HepG2 (cell line): ENCODE results near the gene SLC50A1. TPM values are rescaled to one million over a fixed set of nuclear protein-coding genes. Genes with fewer than 3 reads are reported as not detected.
A peak's percentile ranks its signal among the peaks of the same experiment; 100 is the strongest.

ENCODE experiments used
- ATAC-seq: fragments of 200-7000 bp; cut with Tn5 transposase; 3 replicates; pipeline ENCODE4 v1.9.1; 2020; ENCODE audit warnings: mild to moderate bottlenecking, moderate library complexity
- BruUV-seq: library from RNA; stranded (reverse); fragments of 400-500 nt; replicated peaks from 2 replicates; lab custom pipeline; 2021; lab: Mats Ljungman, UMichigan
- CTCF ChIA-PET: fragments of 300-600 bp; formaldehyde crosslinking; extraction: SDS; loops from one replicate; lab custom pipeline; 2021; ENCODE audit warnings: low total read pairs, inconsistent platforms, low intra/inter-chr PET ratio; lab: Yijun Ruan, JAX
- POLR2A ChIA-PET: fragments of 350-600 bp; sonication (Branson Sonifier 250); formaldehyde crosslinking; loops from one replicate; lab custom pipeline; 2020; ENCODE audit warnings: antibody characterized with exemption, inconsistent platforms; lab: Yijun Ruan, JAX
- DNase-seq: peaks from one replicate; pipeline ENCODE4 v3.0.0-alpha.2; 2015; ENCODE audit warnings: low spot score
- FAIRE-seq: peaks from 3 replicates; lab custom pipeline; 2011; peaks lifted over from hg19 to GRCh38; lab: Jason Lieb, UNC
- H2AFZ ChIP-seq: one replicate; pipeline ENCODE4 v1.6.1; 2011; ENCODE audit warnings: low read length, inconsistent platforms
- H3K27ac ChIP-seq: fragments of 300-600 bp; 3 replicates; pipeline ENCODE4 v1.8.0; 2011; ENCODE audit warnings: mixed run types, mild to moderate bottlenecking, mixed read lengths, low read length, inconsistent platforms; ENCODE audit not compliant: insufficient read depth; ENCODE audit errors: extremely low read length
- H3K27me3 ChIP-seq, 2 experiments: fragments of 200-600 bp in 1 of 2; 2 replicates in 1 of 2; 3 replicates in 1 of 2; pipeline versions ENCODE4 v1.6.0 to v1.8.0; 2011; ENCODE audit warnings: low read length in 2 of 2, mild to moderate bottlenecking in 2 of 2, moderate library complexity in 2 of 2, inconsistent platforms in 1 of 2; ENCODE audit not compliant: insufficient read depth in 2 of 2, control insufficient read depth in 1 of 2
- H3K36me3 ChIP-seq, 2 experiments: fragments of 200-600 bp in 1 of 2; replicated peaks in 1 of 2; 2 replicates in 1 of 2; 3 replicates in 1 of 2; pipeline versions ENCODE4 v1.5.1 to v1.8.0; 2011; ENCODE audit warnings: low read length in 2 of 2, inconsistent platforms in 1 of 2; ENCODE audit not compliant: insufficient read depth in 2 of 2, control insufficient read depth in 1 of 2
- H3K4me1 ChIP-seq: 2 replicates; pipeline ENCODE4 v1.5.1; 2012; ENCODE audit warnings: low read length, inconsistent platforms; ENCODE audit not compliant: insufficient read depth
- H3K4me2 ChIP-seq: 2 replicates; pipeline ENCODE4 v1.6.0; 2011; ENCODE audit warnings: low read depth, low read length, inconsistent platforms
- H3K4me3 ChIP-seq, 3 experiments: fragments of 200-600 bp in 1 of 3; sonication (generic), shearing (Covaris generic) in 1 of 3; replicated peaks in 1 of 3; 2 replicates each; pipeline ENCODE4 v1.5.1; 2011 to 2016; ENCODE audit warnings: low read length in 3 of 3, inconsistent platforms in 2 of 3, low read depth in 2 of 3, mild to moderate bottlenecking in 2 of 3, control low read depth in 1 of 3, mixed read lengths in 1 of 3; ENCODE audit not compliant: insufficient read depth in 1 of 3
- H3K79me2 ChIP-seq: one replicate; pipeline ENCODE4 v1.6.1; 2011; ENCODE audit warnings: low read length, inconsistent platforms; ENCODE audit not compliant: insufficient read depth
- H3K9ac ChIP-seq: 2 replicates; pipeline ENCODE4 v1.6.0; 2011; ENCODE audit warnings: mild to moderate bottlenecking, low read depth, low read length, inconsistent platforms; ENCODE audit not compliant: insufficient read depth
- H3K9me3 ChIP-seq: 2 replicates; pipeline ENCODE4 v1.5.1; 2012; ENCODE audit warnings: mild to moderate bottlenecking, low read length
- H4K20me1 ChIP-seq: 2 replicates; pipeline ENCODE4 v1.6.0; 2011; ENCODE audit warnings: inconsistent platforms, mild to moderate bottlenecking, low read length, moderate library complexity; ENCODE audit not compliant: insufficient read depth
- DMAP1 ChIP-seq: IDR thresholded peaks from 2 replicates; pipeline ENCODE4 v1.6.1; 2016
- FUBP1 ChIP-seq: sonication (generic); formaldehyde crosslinking; IDR thresholded peaks from 2 replicates; pipeline ENCODE4 v1.5.1; 2020; ENCODE audit warnings: missing genetic modification reagents, mild to moderate bottlenecking, borderline replicate concordance
- HNRNPL ChIP-seq: fragments of 200-400 bp; formaldehyde crosslinking; IDR thresholded peaks from 2 replicates; pipeline ENCODE4 v1.6.1; 2017; ENCODE audit warnings: mild to moderate bottlenecking, low read depth, low read length
- POLR2G ChIP-seq: fragments of 200-400 bp; formaldehyde crosslinking; IDR thresholded peaks from 2 replicates; pipeline ENCODE4 v1.6.1; 2018; ENCODE audit warnings: mild to moderate bottlenecking, low read depth, low read length, moderate library complexity
- RXRB ChIP-seq: IDR thresholded peaks from 2 replicates; pipeline ENCODE4 v1.6.1; 2016; ENCODE audit warnings: borderline replicate concordance, missing genetic modification reagents, missing compliant biosample characterization
- THRA ChIP-seq: sonication (generic); formaldehyde crosslinking; IDR thresholded peaks from 2 replicates; pipeline ENCODE4 v1.4.0; 2020; ENCODE audit warnings: missing genetic modification reagents, borderline replicate concordance
- ZC3H13 ChIP-seq: sonication (generic); formaldehyde crosslinking; IDR thresholded peaks from 2 replicates; pipeline ENCODE4 v1.8.1; 2023; ENCODE audit warnings: mild to moderate bottlenecking, missing genetic modification reagents, moderate library complexity
- ZNF430 ChIP-seq: sonication (generic); formaldehyde crosslinking; IDR thresholded peaks from 2 replicates; pipeline ENCODE4 v1.9.0; 2021; ENCODE audit warnings: mild to moderate bottlenecking, missing genetic modification reagents
- WGBS: methylation state at CpG from one replicate; pipeline ENCODE4 v1.1.6; 2017; ENCODE audit warnings: low lambda C conversion rate; 5-methylcytosine and 5-hydroxymethylcytosine counted together
- in situ Hi-C: cut with HindIII; loops from 2 replicates; pipeline ENCODE4 v1.10.0; 2017; ENCODE audit warnings: low pct_unique_long_range_greater_than_20kb; ENCODE audit not compliant: extremely low pct_ligation_motif_present
- intact Hi-C: fragments of 100-400 bp; cut with micrococcal nuclease; formaldehyde crosslinking; loops from one replicate; pipeline ENCODE4 v1.10.0; 2022; ENCODE audit not compliant: unreplicated experiment
- polyA plus RNA-seq, 8 experiments: library from polyadenylated mRNA; depleted of rRNA in 3 of 8; stranded (reverse) in 7 of 8; unstranded in 1 of 8; fragments of >200 nt; fragmentation: Illumina TruSeq in 4 of 8; extraction: Trizol in 4 of 8; gene quantifications; 2 replicates each; pipeline versions ENCODE4 v1.2.1 to v1.2.3, GENCODE V29; 2011 to 2016; ENCODE audit warnings: low read depth in 4 of 8, missing spikeins in 1 of 8, mixed read lengths in 1 of 8; ENCODE audit not compliant: insufficient read depth in 1 of 8
- total RNA-seq, 5 experiments: library from RNA; depleted of rRNA; stranded (reverse); fragments of >200 nt; fragmentation: Illumina TruSeq; extraction: Trizol; gene quantifications; 2 replicates each; pipeline ENCODE4 v1.2.3, GENCODE V29; 2016; ENCODE audit warnings: low read depth in 1 of 5
- TF ChIP-seq, protein P1 (sequence below): sonication (generic); formaldehyde crosslinking; IDR thresholded peaks from 2 replicates; pipeline ENCODE4 v1.5.0; 2020; ENCODE audit warnings: mild to moderate bottlenecking, missing genetic modification reagents
- TF ChIP-seq, protein P2 (sequence below): sonication (generic); formaldehyde crosslinking; IDR thresholded peaks from 2 replicates; pipeline ENCODE4 v1.5.1; 2020; ENCODE audit warnings: mild to moderate bottlenecking, missing genetic modification reagents, moderate library complexity

SLC50A1 gene
- total and polyA plus RNA-seq, 2 of the 13 experiments (the other 11 are each of a cell fraction or from before 2014, with no cell fraction given): 22.5 to 46.8 TPM

- Histone ChIP-seq H3K79me2 (peaks cover 30% of the 10 kb centered on the region), H3K9me3 (no peaks in the 10 kb centered on the region), H4K20me1 (peaks cover 6% of the 10 kb centered on the region; the same call in 1 of the 2 replicates), H3K36me3 (0 out of 5 replicates have a peak, but pooled peaks cover 0 to 6% of the 10 kb centered on the region in 2 experiments), H2AFZ (no peak overlapping the region), H3K4me1 (peaks cover 35% of the 10 kb centered on the region), H3K4me2 (peak overlapping the region; percentile 86), H3K27me3 (no peaks in the 10 kb centered on the region; a peak in 1 of 5 replicates), H3K27ac (peak overlapping the region; percentile 100), H3K4me3 (peak overlapping the region; percentile 56 to 99 (median 96)), H3K9ac (peak overlapping the region; percentile 99)
- POLR2A ChIA-PET: interaction anchor here (1.1 to 6.4 kb wide), 20 partner anchors 10 to 152 kb away, joined by 3 to 144 read pairs (median 8); partner anchors contain the start of genes ADAM15, CKS1B, CLK2 and DPM3
- in situ Hi-C loops: loop anchor here (5.0 kb wide), 1 partner anchor 32 kb away; no protein-coding TSS in a partner anchor
- DNase-seq: no peak
- intact Hi-C loops: loop anchor here (5.0 kb wide), 2 partner anchors 32 to 958 kb away; partner anchors contain the start of gene MEX3A
- no TSS peak for BruUV-seq
- 7% methylated on average over 9 of the region's 16 CpGs for WGBS
- CTCF ChIA-PET: interaction anchor here (1.0 to 2.0 kb wide), 2 partner anchors 31 to 43 kb away, joined by 3 to 8 read pairs; no protein-coding TSS in a partner anchor
- peak; percentile 39 for FAIRE-seq
- peak; percentile 1; the same call in 1 of the 3 replicates for ATAC-seq
- TF ChIP-seq, protein P1, sequence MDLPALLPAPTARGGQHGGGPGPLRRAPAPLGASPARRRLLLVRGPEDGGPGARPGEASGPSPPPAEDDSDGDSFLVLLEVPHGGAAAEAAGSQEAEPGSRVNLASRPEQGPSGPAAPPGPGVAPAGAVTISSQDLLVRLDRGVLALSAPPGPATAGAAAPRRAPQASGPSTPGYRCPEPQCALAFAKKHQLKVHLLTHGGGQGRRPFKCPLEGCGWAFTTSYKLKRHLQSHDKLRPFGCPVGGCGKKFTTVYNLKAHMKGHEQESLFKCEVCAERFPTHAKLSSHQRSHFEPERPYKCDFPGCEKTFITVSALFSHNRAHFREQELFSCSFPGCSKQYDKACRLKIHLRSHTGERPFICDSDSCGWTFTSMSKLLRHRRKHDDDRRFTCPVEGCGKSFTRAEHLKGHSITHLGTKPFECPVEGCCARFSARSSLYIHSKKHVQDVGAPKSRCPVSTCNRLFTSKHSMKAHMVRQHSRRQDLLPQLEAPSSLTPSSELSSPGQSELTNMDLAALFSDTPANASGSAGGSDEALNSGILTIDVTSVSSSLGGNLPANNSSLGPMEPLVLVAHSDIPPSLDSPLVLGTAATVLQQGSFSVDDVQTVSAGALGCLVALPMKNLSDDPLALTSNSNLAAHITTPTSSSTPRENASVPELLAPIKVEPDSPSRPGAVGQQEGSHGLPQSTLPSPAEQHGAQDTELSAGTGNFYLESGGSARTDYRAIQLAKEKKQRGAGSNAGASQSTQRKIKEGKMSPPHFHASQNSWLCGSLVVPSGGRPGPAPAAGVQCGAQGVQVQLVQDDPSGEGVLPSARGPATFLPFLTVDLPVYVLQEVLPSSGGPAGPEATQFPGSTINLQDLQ: 0 out of 2 replicates have a peak, but pooled peaks have one; percentile 42
- TF ChIP-seq RXRB (CRISPR knock-in tag) (peak; percentile 19; the same call in 1 of the 2 replicates), ZNF430 (0 out of 2 replicates have a peak, but pooled peaks have one; percentile 7), HNRNPL (peak; percentile 35; the same call in 1 of the 2 replicates), FUBP1 (CRISPR knock-in tag) (no peak), DMAP1 (CRISPR knock-in tag) (no peak), ZC3H13 (CRISPR knock-in tag) (no peak), POLR2G (0 out of 2 replicates have a peak, but pooled peaks have one; percentile 2), THRA (CRISPR knock-in tag) (peak; percentile 51; the same call in 1 of the 2 replicates)
- TF ChIP-seq, protein P2, sequence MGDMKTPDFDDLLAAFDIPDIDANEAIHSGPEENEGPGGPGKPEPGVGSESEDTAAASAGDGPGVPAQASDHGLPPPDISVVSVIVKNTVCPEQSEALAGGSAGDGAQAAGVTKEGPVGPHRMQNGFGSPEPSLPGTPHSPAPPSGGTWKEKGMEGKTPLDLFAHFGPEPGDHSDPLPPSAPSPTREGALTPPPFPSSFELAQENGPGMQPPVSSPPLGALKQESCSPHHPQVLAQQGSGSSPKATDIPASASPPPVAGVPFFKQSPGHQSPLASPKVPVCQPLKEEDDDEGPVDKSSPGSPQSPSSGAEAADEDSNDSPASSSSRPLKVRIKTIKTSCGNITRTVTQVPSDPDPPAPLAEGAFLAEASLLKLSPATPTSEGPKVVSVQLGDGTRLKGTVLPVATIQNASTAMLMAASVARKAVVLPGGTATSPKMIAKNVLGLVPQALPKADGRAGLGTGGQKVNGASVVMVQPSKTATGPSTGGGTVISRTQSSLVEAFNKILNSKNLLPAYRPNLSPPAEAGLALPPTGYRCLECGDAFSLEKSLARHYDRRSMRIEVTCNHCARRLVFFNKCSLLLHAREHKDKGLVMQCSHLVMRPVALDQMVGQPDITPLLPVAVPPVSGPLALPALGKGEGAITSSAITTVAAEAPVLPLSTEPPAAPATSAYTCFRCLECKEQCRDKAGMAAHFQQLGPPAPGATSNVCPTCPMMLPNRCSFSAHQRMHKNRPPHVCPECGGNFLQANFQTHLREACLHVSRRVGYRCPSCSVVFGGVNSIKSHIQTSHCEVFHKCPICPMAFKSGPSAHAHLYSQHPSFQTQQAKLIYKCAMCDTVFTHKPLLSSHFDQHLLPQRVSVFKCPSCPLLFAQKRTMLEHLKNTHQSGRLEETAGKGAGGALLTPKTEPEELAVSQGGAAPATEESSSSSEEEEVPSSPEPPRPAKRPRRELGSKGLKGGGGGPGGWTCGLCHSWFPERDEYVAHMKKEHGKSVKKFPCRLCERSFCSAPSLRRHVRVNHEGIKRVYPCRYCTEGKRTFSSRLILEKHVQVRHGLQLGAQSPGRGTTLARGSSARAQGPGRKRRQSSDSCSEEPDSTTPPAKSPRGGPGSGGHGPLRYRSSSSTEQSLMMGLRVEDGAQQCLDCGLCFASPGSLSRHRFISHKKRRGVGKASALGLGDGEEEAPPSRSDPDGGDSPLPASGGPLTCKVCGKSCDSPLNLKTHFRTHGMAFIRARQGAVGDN: peak; percentile 66
These were observed 10.9 kb upstream of the SLC50A1 start for GRCh38 chr1:155124503-155125463.
